Mammary epithelial cell (primary cell): ENCODE measurements around the gene ANO5.

Experiments
- CTCF ChIP-seq, 2 donors: IDR thresholded peaks in 1 of 2; conservative IDR thresholded peaks in 1 of 2; 2 replicates each; pipeline ENCODE4 v1.5.1; 2011 to 2012; ENCODE audit warnings: inconsistent platforms in 2 of 2, low read length in 2 of 2, mild to moderate bottlenecking in 2 of 2, control low read depth in 1 of 2, low read depth in 1 of 2; ENCODE audit not compliant: insufficient read depth in 1 of 2; ENCODE audit errors: extremely low read depth in 1 of 2
- EZH2 ChIP-seq: IDR thresholded peaks from 2 replicates; pipeline ENCODE4 v1.6.1; 2012; ENCODE audit warnings: low read length, inconsistent platforms, borderline replicate concordance

GRCh38 chr11:22197139-22198005, 4.5 kb downstream of the ANO5 start:
- TF ChIP-seq CTCF (conservative IDR thresholded peaks at IDR 0.05 in 1 of 2, IDR thresholded peaks at IDR 0.05 in 1 of 2; ENCODE audit: extremely low read depth in 1 of 2, insufficient read depth in 1 of 2, low read depth in 1 of 2, low read length in 2 of 2): no peak
- no peak for TF ChIP-seq EZH2
